ENCODE measurements around the gene TNFSF15. TPM values are rescaled to one million over a fixed set of nuclear protein-coding genes. Genes with fewer than 3 reads are reported as not detected.
"Not testable (repeated sequence)": the region's sequence is repeated elsewhere in the genome, so short reads cannot be mapped to it uniquely, and the experiment has no call there.

Gene TNFSF15
- total RNA-seq, 2 experiments from 2014 or later, result not detected

DNA sequence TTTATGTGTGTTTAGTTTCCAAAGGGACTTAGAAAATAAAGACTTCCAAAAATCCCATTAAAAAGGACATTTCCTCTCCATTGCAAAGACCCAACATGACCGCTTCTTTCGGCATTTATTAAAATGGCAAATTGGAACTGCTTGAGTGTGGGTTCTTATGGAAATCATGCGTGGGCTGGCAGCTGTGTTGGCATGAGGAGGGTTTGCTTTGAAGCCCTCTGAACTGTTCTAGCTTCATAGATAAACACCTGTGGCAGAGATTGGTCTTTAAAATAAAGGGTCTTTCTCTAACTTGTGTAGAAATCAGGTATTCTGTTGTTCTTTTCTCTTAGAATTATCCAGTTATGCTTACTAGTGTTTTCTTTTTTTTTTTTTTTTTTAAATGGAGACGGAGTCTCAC, 68.0 kb downstream of the TNFSF15 start:
- intact Hi-C loops (cut with DNase I, micrococcal nuclease), result loop anchor here (2.0 to 5.0 kb wide), 2 partner anchors 169 to 189 kb away; no protein-coding TSS in a partner anchor
- H3K9me3 ChIP-seq (ENCODE audit: control insufficient read depth in 1 of 2, insufficient read depth in 1 of 2, low read length in 2 of 2), result no peaks in the 10 kb centered on the region
- TF ChIP-seq, protein P1, sequence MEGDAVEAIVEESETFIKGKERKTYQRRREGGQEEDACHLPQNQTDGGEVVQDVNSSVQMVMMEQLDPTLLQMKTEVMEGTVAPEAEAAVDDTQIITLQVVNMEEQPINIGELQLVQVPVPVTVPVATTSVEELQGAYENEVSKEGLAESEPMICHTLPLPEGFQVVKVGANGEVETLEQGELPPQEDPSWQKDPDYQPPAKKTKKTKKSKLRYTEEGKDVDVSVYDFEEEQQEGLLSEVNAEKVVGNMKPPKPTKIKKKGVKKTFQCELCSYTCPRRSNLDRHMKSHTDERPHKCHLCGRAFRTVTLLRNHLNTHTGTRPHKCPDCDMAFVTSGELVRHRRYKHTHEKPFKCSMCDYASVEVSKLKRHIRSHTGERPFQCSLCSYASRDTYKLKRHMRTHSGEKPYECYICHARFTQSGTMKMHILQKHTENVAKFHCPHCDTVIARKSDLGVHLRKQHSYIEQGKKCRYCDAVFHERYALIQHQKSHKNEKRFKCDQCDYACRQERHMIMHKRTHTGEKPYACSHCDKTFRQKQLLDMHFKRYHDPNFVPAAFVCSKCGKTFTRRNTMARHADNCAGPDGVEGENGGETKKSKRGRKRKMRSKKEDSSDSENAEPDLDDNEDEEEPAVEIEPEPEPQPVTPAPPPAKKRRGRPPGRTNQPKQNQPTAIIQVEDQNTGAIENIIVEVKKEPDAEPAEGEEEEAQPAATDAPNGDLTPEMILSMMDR (IDR thresholded peaks at IDR 0.05), result no peak
- no peaks in the 10 kb centered on the region for H3K9me3 Mint-ChIP-seq
- DNase-seq (no peak), ATAC-seq (ENCODE audit: poor library complexity) (no peak)
- peak overlapping the region in 1 of 2 donors; percentile 26 for H3K27ac ChIP-seq (ENCODE audit: low read depth in 1 of 2, low read length in 2 of 2)
- H3K4me3 Mint-ChIP-seq, result no peak overlapping the region
- peaks cover 40% of the 10 kb centered on the region for H3K4me1 ChIP-seq (ENCODE audit: insufficient read depth, low read length)
- peaks cover 39% of the 10 kb centered on the region for H3K4me1 Mint-ChIP-seq (ENCODE audit: low read depth)
- no peak overlapping the region for H3K4me3 ChIP-seq (ENCODE audit: low read length)
- H3K27me3 Mint-ChIP-seq, result no peaks in the 10 kb centered on the region
- H3K27ac Mint-ChIP-seq, result peak overlapping the region; percentile 85
- no peaks in the 10 kb centered on the region for H3K36me3 Mint-ChIP-seq (ENCODE audit: low read depth)
- POLR2A ChIA-PET, result interaction anchor here (0.6 to 2.4 kb wide), 5 partner anchors 191 to 288 kb away, joined by 3 to 8 read pairs (median 3); partner anchors contain the start of gene TNFSF8
- CTCF ChIA-PET, result interaction anchor here (1.0 to 2.8 kb wide), 6 partner anchors 9 to 276 kb away, joined by 3 to 10 read pairs (median 6); partner anchors contain the start of gene TEX48
- no peaks in the 10 kb centered on the region for H3K36me3 ChIP-seq (ENCODE audit: insufficient read depth, low read length)
- no peaks in the 10 kb centered on the region for H3K27me3 ChIP-seq (ENCODE audit: control insufficient read depth in 1 of 2, insufficient read depth in 2 of 2, low read length in 2 of 2)

DNA sequence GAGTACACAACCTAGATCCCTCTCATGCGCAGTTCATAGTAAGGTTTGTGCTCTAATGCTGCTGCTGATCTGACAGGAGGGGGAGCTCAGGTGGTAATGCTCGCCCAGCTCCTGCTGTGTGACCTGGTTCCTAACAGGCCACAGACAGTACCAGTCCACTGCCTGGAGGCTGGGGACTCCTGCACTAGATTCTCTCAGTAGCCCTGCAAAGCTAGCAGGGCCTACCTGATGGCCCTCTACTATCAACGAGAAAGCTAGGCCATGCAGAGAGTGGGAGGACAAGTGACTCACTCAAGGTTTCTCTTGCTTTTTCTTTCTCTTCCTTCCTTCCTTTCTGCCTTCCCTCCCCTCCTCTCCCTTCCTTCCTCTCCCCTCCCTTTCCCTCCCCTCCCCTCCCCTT, 68.7 kb downstream of the TNFSF15 start:
- Histone ChIP-seq H3K36me3 (ENCODE audit: insufficient read depth, low read length) (no peaks in the 10 kb centered on the region), H3K27me3 (ENCODE audit: control insufficient read depth in 1 of 2, insufficient read depth in 2 of 2, low read length in 2 of 2) (no peaks in the 10 kb centered on the region), H3K4me1 (ENCODE audit: insufficient read depth, low read length) (peaks cover 40% of the 10 kb centered on the region), H3K9me3 (ENCODE audit: control insufficient read depth in 1 of 2, insufficient read depth in 1 of 2, low read length in 2 of 2) (no peaks in the 10 kb centered on the region), H3K4me3 (ENCODE audit: low read length) (no peak overlapping the region), H3K27ac (ENCODE audit: low read depth in 1 of 2, low read length in 2 of 2) (peak overlapping the region in 1 of 2 donors; percentile 62)
- H3K27ac Mint-ChIP-seq, result peak overlapping the region; percentile 85
- POLR2A ChIA-PET, result interaction anchor here (2.4 kb wide), 1 partner anchor 192 kb away, joined by 8 read pairs; no protein-coding TSS in a partner anchor
- DNase-seq (peak in 4 of 14 experiments; percentile 5 to 45 (median 27)), ATAC-seq (ENCODE audit: poor library complexity) (peak; percentile 37)
- no peaks in the 10 kb centered on the region for H3K36me3 Mint-ChIP-seq (ENCODE audit: low read depth)
- H3K9me3 Mint-ChIP-seq, result no peaks in the 10 kb centered on the region
- intact Hi-C loops (cut with DNase I, micrococcal nuclease), result loop anchor here in 1 of 2 experiments (5.0 kb wide), 1 partner anchor 190 kb away; no protein-coding TSS in a partner anchor
- H3K27me3 Mint-ChIP-seq, result no peaks in the 10 kb centered on the region
- peaks cover 39% of the 10 kb centered on the region for H3K4me1 Mint-ChIP-seq (ENCODE audit: low read depth)
- CTCF ChIA-PET, result interaction anchor here (1.5 to 2.8 kb wide), 2 partner anchors 56 to 330 kb away, joined by 3 to 9 read pairs; partner anchors contain the start of gene TEX48
- peak overlapping the region; percentile 30 for H3K4me3 Mint-ChIP-seq
- TF ChIP-seq, protein P1 (IDR thresholded peaks at IDR 0.05), result no peak

DNA sequence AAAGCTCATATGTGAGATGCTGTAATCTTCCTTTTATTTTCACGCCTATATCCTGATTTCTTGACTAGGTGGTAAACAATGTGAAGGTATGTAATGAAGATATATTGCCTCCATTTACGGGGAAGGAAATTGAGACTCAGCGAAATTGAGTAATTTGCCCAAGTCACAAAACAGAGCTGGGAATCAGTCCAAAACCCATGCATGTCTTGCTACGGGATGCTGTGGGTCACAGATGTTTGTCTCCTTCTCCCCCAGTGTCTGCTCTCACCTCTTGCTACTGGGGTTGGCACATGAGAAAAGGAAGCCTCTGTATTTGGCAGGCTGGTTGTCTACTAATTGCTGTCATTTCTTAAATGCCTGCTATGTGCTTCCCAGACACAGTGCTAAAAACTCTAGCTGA, 70.1 kb downstream of the TNFSF15 start:
- Mint-ChIP-seq H3K27ac (peak overlapping the region; percentile 85), H3K36me3 (ENCODE audit: low read depth) (no peaks in the 10 kb centered on the region), H3K27me3 (no peaks in the 10 kb centered on the region), H3K4me1 (ENCODE audit: low read depth) (peaks cover 39% of the 10 kb centered on the region), H3K4me3 (peak overlapping the region; percentile 3), H3K9me3 (no peaks in the 10 kb centered on the region)
- H3K4me3 ChIP-seq (ENCODE audit: low read length), result no peak overlapping the region
- no peaks in the 10 kb centered on the region for H3K36me3 ChIP-seq (ENCODE audit: insufficient read depth, low read length)
- no peaks in the 10 kb centered on the region for H3K9me3 ChIP-seq (ENCODE audit: control insufficient read depth in 1 of 2, insufficient read depth in 1 of 2, low read length in 2 of 2)
- peaks cover 40% of the 10 kb centered on the region for H3K4me1 ChIP-seq (ENCODE audit: insufficient read depth, low read length)
- ChIA-PET POLR2A (interaction anchor here (1.0 to 2.4 kb wide), 5 partner anchors 50 to 195 kb away, joined by 3 to 8 read pairs (median 5); partner anchors contain the start of gene TNFSF8), CTCF (interaction anchor here (1.2 to 1.7 kb wide), 4 partner anchors 10 to 279 kb away, joined by 3 to 6 read pairs (median 3); no protein-coding TSS in a partner anchor)
- ATAC-seq (ENCODE audit: poor library complexity), result no peak
- H3K27ac ChIP-seq (ENCODE audit: low read depth in 1 of 2, low read length in 2 of 2), result peak overlapping the region in 1 of 2 donors; percentile 62
- DNase-seq, result peak in 3 of 14 experiments; percentile 21 to 47 (median 21)
- TF ChIP-seq, protein P1 (IDR thresholded peaks at IDR 0.05), result no peak
- intact Hi-C loops (cut with DNase I, micrococcal nuclease), result loop anchor here in 1 of 2 experiments (5.0 kb wide), 1 partner anchor 192 kb away; no protein-coding TSS in a partner anchor
- H3K27me3 ChIP-seq (ENCODE audit: control insufficient read depth in 1 of 2, insufficient read depth in 2 of 2, low read length in 2 of 2), result no peaks in the 10 kb centered on the region

DNA sequence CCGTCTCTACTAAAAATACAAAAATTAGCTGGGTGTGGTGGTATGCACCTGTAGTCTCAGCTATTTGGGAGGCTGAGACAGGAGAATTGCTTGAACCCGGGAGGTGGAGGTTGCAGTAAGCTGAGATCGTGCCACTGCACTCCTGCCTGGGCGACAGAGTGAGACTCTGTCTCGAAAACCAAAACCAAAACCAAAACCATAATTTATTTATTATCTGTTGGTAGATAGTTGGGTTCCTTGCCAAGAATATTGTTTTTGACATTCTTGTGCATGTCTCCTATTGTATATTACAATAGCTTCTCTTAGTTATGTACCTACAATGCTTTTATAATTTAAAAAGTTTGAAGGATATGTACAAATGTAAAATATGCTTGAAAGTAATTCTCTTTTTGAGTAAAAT, 70.7 kb downstream of the TNFSF15 start:
- not testable (repeated sequence) for H3K9me3 Mint-ChIP-seq; H3K9me3 ChIP-seq (ENCODE audit: control insufficient read depth in 1 of 2, insufficient read depth in 1 of 2, low read length in 2 of 2); H3K27me3 Mint-ChIP-seq; H3K27ac ChIP-seq (ENCODE audit: low read depth in 1 of 2, low read length in 2 of 2); H3K36me3 Mint-ChIP-seq (ENCODE audit: low read depth); H3K36me3 ChIP-seq (ENCODE audit: insufficient read depth, low read length); H3K4me3 ChIP-seq (ENCODE audit: low read length); H3K4me3 Mint-ChIP-seq; ATAC-seq (ENCODE audit: poor library complexity); H3K27ac Mint-ChIP-seq; H3K27me3 ChIP-seq (ENCODE audit: control insufficient read depth in 1 of 2, insufficient read depth in 2 of 2, low read length in 2 of 2)
- POLR2A ChIA-PET, result interaction anchor here (1.0 to 2.4 kb wide), 5 partner anchors 49 to 195 kb away, joined by 3 to 8 read pairs (median 5); partner anchors contain the start of gene TNFSF8
- DNase-seq, result peak in 2 of 14 experiments; percentile 21 to 62
- H3K4me1 ChIP-seq (ENCODE audit: insufficient read depth, low read length), result peaks cover 40% of the 10 kb centered on the region
- intact Hi-C loops (cut with DNase I, micrococcal nuclease), result loop anchor here in 1 of 2 experiments (5.0 kb wide), 1 partner anchor 192 kb away; no protein-coding TSS in a partner anchor
- CTCF ChIA-PET, result interaction anchor here (1.2 to 1.7 kb wide), 4 partner anchors 10 to 279 kb away, joined by 3 to 6 read pairs (median 3); no protein-coding TSS in a partner anchor
- H3K4me1 Mint-ChIP-seq (ENCODE audit: low read depth), result peaks cover 39% of the 10 kb centered on the region
